HG02642 (cell line): ENCODE results near the gene S100A10.
A peak's percentile ranks its signal among the peaks of the same experiment; 100 is the strongest.

ENCODE experiments used
- ATAC-seq: cut with Tn5 transposase; IDR thresholded peaks from one replicate; pipeline ENCODE4 v1.9.1; 2021; ENCODE audit warnings: mild to moderate bottlenecking; ENCODE audit not compliant: unreplicated experiment, poor library complexity

Gene S100A10

GRCh38 chr1:151989211-151989862, 4.3 kb downstream of the S100A10 start:
- ATAC-seq, result no peak

DNA sequence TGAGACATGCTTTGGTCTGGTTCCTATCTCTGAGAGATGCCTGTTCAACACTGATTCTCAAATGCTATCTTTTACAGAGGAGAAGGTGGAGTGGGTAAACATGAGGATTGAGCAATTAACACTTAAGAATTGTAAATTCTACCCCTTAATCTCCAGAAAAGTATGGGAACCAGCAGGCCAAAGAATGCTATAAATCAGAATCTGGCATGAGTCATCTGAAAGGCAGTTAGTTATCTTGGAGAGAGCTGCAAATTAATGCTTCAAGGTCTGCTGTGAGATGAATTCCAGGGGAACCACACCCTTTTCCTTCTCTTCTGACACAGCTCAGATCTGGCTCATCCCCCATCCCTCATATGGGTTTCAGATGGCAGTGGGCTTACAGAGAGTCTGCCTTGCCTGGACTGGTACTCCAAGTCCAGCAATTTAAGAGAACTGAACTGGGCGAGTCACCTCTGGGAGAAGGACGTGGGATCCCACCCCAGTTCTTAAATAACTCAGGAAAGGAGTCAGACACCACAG, 5.2 kb downstream of the S100A10 start:
- no peak for ATAC-seq

GRCh38 chr1:151986501-151987190, 7.0 kb downstream of the S100A10 start:
- ATAC-seq, result no peak

GRCh38 chr1:151985768-151986167, 7.9 kb downstream of the S100A10 start:
- ATAC-seq, result no peak

GRCh38 chr1:151985270-151985669, 8.4 kb downstream of the S100A10 start:
- no peak for ATAC-seq

DNA sequence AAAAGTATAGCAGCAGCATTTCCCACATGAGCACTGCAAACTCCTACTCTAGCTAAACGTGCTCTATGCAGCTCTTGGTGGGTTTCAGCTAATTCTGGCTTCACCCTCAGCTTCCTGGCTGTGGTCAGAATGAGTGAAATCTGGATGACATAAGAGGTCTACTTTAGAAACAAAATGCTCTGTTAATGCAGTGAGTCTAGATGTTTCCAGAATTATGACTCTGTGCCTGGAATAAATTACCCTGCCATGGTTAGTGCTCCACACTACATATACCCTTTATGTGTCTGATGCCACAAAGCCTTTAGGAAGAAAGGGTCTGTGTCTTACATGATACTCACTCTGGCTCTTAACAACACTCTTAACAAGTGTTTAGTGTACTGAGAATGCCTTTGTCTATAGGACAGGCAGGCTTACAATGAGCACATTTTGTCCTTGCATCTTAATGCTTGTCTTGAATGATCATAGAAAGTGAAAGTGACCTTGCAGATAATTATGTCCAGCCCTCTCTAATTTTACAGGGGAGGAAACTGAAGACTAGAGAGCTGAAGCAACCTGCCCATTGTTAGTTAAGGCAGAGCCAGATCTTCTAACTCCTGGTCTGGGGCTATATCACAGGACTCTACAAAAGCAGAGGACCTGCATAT, 9.2 kb downstream of the S100A10 start:
- peak; percentile 75 for ATAC-seq

DNA sequence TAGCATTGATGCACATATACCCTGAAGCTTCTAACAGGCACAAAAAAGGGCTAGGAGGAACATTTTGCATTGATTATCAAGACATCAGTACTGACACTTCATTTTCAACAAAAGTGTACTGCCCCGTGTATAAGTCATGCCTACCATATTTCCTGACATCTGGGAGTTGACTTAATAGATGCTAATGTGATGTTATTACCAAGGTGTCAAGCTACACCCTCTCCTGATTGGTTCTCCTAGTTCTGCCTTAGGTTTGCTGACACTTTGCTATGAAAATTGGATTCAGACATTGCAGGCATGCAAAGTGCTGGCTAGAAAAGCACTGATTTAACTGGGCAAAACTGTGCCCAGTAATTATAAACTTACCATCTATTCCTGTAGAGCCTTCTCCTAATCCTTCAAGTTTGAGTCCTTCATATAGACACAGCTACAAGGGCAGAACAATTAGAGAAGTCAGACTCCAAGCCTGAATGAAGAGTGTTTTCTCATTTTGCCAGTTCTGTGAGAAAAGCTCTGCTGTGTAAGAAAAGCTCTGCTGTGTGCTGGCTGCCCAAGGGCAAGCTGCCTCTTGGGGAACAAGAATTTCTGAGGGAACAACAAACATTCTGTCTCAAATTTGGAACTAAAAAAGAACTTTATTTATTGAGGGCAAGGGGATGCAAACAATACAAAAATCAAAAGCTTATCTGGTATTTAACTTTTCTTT, 11.2 kb downstream of the S100A10 start:
- ATAC-seq, result no peak

DNA sequence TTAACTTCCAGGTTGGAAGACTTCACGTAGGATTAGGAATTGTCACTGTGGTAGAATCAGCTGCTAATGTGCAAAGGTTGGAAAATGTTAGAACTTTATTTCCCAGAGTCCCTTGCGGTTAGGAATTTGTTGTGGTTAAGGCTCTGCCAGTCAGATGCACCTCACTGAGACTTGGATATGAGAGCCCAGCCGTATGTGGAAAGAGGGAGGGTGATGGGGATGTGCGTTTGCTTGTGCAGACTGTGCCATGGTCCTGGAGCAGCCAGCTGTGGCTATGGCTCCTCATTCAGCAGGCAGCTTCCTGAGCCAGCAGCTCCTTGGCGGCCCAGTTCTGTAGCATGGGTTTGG, 12.5 kb downstream of the S100A10 start:
- ATAC-seq, result no peak

- no peak for ATAC-seq
These were observed 13.1 kb downstream of the S100A10 start for GRCh38 chr1:151980287-151981177.

GRCh38 chr1:151978922-151979321, 14.7 kb downstream of the S100A10 start:
- no peak for ATAC-seq

DNA sequence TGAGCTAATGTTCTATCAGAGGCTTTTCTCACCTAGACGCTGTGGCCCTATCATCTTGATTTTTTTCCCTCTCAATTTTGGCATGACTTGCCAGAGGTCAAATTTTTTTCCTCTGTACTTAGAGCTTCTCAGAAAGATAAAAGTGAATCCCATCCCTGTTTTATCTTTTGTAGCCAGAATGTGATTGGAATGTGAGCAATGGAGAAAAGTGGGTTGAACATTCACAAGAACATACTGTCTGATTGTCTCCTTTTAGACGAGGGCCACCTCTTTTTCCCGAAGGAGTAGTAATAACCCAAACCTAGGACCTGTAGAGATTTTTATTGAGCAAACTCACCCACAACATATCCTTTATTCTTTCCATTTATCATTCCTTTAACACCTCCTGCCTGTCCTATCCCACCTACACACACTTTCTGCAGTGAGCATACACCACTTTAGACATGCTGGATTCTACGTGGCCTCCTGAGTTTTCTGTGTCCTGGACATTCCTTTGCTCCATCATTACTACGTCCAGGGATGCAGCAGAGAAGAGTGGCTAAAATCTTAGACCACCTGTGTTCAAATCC, 15.9 kb downstream of the S100A10 start:
- ATAC-seq, result no peak

DNA sequence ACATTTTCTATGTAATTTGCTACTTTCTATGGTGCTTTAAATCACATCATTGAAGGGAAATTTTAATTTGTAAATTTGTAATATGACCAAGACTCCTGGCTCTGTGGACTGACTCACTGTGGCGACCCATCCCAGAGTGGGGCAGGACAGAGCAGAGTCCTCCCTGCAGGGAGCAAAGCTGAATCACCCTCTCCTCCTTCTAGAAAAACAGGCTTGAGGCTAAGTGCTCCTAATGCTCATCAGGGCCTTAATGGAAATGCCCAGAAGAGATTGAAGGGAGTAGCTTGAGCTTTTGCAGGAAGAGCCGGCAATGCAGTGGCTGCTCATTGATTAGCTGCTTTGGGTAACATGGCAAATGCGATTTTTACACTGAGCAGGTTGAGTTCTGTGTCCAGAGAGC, 16.8 kb downstream of the S100A10 start:
- no peak for ATAC-seq

GRCh38 chr1:151976015-151976343, 17.7 kb downstream of the S100A10 start:
- ATAC-seq, result no peak

DNA sequence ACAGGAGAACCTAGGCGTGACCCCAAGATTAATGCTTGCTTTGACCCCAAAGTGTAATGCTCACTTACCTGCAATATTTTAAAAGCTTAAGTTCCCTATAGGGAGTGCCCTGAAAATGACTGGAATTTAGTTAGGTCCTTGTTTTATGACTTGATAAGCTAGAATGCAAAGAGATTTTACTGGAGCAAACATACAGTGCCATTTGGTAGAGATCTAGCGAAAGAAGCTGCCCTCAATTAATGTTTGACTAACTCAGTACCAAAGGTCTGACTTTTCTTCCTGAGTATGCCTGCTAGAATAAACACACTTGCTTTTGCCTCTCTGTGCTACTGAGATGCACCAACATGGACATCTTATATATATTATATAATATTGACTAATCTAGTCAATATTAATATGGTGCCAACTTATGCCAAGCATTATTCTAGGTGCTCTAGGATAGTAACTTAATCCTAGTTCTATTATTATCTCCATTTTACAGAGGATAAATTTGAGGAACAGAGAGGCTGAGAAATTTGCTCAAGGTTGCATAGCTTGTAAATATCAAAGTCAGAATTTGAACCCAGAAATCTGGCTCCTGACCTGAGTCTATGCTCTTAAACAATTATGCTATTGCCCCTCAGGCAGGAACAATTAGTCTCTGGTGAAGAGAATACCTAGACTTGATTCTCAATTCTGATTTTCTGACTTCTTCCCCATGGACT, 18.2 kb downstream of the S100A10 start:
- no peak for ATAC-seq

GRCh38 chr1:151972542-151973248, 21.0 kb downstream of the S100A10 start:
- ATAC-seq, result no peak

GRCh38 chr1:151970626-151971025, 23.0 kb downstream of the S100A10 start:
- no peak for ATAC-seq

DNA sequence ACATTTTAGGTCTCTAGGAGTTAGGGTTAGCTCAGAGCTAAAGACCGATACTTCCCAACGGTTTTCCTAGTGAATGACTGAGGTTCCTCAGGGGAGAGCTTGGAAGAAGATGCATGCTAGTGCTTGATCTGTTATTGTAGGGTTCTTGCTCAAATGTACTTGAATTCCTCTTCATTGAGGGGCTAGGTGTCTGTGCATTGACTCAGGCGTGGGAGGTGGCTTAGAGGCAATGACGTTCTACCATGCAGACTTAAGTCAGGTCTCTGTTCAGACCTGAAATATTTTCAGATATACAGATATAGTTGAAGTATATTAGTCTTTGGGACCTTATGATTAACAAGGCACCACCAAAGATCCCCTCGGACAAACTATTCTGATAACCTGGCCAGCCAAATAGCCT, 23.5 kb downstream of the S100A10 start:
- no peak for ATAC-seq

DNA sequence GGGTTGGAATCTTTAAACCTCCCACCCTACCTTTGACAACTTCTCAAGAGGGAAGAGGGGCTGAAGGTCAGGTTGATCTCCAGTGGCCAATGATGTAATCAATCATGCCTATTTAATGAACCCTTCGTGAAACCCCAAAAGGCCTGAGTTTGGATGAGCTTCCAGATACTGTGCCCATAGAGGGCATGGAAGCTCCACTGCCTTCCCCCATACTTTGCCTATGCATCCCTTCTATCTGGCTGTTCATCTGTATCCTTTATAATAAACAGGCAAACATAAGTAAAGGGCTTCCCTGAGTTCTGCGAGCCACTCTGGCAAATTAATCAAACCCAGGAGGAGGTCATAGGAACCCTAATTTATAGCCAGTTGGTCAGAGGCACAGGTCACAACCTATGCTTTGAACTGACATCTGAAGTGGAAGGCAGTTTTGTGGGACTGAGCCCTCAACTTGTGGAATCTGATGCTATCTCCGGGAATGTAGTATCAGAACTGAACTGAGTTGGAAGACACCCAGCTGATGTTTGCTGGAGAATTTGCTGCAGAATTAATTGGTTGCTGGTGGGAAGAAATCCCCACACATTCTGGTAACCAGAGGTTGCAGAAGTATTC, 24.8 kb downstream of the S100A10 start:
- no peak for ATAC-seq
